Activated naive CD8-positive, alpha-beta T cell (primary cell): ENCODE data around the gene ELL2.

Experiments
- H3K27ac Mint-ChIP-seq: one replicate; pipeline ENCODE4 v1.8.0; 2021; ENCODE audit warnings: mixed read lengths
- H3K27me3 Mint-ChIP-seq: one replicate; pipeline ENCODE4 v1.8.0; 2021; ENCODE audit warnings: mixed read lengths
- H3K36me3 Mint-ChIP-seq: one replicate; pipeline ENCODE4 v1.8.0; 2021; ENCODE audit warnings: mixed read lengths
- H3K4me1 Mint-ChIP-seq: one replicate; pipeline ENCODE4 v1.8.0; 2021; ENCODE audit warnings: low read depth, mixed read lengths
- H3K4me3 Mint-ChIP-seq: one replicate; pipeline ENCODE4 v1.8.0; 2021; ENCODE audit warnings: mild to moderate bottlenecking, mixed read lengths
- H3K9me3 Mint-ChIP-seq: one replicate; pipeline ENCODE4 v1.8.0; 2021; ENCODE audit warnings: low read depth, mixed read lengths

The ELL2 gene

DNA sequence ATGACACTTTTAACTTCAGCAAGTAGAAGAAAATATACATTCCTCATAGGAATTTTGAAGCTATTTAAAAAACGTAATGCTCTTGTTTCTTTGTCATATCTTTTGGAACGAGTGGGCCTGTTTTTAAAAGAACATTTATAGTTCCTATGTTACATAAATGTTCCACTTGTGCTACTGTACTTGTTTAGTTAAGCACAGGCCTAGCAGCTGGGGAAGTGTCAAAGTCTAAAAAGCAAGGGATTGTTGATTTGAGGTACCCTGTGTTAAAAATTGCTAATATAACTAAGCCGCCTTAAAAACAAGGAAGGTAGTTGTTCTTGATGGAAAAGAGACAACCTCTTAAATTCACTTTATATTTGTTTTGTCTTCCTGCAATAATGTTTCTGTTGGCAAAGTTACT, 27.2 kb upstream of the ELL2 start:
- Mint-ChIP-seq H3K27me3 (peaks cover 2% of the 10 kb centered on the region), H3K36me3 (no peaks in the 10 kb centered on the region), H3K27ac (no peak overlapping the region), H3K9me3 (no peaks in the 10 kb centered on the region), H3K4me1 (no peaks in the 10 kb centered on the region), H3K4me3 (no peak overlapping the region)

DNA sequence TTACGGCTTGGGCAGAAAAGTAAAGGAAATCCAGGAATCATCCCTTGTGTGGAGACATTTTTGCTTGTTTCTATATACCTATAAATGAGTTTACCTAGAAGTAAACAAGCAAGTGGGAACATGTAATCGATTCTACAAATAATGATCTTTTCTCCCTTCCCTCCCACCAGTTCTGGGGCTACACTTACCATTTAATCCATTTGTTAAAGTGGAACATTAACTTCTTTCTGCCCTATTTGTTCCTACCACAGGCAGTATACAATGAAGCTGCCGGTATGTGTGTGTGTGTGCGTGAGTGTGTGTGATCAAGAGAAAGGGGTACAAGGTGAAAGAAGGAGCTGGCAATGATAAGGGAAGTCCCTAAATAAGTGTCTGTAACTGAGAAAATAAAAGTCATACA, 26.4 kb upstream of the ELL2 start:
- Mint-ChIP-seq H3K36me3 (no peaks in the 10 kb centered on the region), H3K4me1 (no peaks in the 10 kb centered on the region), H3K9me3 (no peaks in the 10 kb centered on the region), H3K27me3 (peaks cover 2% of the 10 kb centered on the region), H3K4me3 (no peak overlapping the region), H3K27ac (no peak overlapping the region)

DNA sequence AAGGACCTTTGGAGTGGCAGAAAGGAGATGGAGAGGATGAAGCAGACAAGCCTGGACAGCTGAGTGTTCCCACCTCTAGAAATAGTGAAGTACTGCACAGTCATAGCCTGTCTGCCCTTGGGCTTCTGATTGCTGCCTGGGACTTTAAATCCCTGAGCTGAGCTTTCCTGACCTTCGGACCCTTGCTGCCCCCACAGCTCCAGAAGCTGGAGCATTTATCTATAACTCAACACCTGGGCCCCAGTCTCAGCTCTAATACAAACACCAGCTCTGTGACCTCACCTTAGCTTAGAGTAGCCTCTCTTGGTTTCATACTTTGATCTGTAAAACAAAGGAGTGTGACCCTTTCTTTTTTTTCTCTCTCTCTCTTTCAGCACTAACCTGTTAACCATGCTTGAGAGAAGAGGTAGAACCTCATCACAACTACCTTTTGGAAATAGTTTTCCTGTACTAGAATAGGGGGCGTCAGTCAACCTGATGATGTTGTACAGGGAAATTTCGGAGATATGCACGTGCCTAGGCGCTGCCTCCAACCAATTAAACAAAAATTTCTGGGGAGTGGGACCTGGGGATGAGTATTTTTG, 25.4 kb upstream of the ELL2 start:
- Mint-ChIP-seq H3K9me3 (no peaks in the 10 kb centered on the region), H3K27ac (no peak overlapping the region), H3K4me1 (no peaks in the 10 kb centered on the region), H3K4me3 (no peak overlapping the region), H3K36me3 (no peaks in the 10 kb centered on the region), H3K27me3 (peaks cover 2% of the 10 kb centered on the region)

DNA sequence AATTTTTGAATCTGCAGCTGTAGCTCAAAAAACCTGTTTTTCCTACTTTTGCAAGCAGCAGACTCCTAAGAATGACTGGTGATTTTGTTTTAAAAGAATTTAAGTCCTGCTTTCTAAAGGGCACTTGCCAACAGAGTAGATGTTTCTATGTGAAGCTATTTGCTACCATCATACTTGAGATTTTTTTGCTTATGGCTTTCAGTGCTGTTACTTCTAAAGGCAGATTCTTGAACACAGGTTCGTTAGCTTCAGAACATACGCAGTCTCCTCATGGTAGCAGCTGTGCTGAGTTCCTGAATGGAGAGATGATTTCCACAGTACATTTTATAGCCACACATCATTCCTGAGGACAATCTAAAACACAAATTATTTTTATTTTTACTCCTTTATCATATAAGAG, 24.4 kb upstream of the ELL2 start:
- Mint-ChIP-seq H3K9me3 (no peaks in the 10 kb centered on the region), H3K4me3 (no peak overlapping the region), H3K27ac (no peak overlapping the region), H3K27me3 (no peaks in the 10 kb centered on the region), H3K4me1 (no peaks in the 10 kb centered on the region), H3K36me3 (no peaks in the 10 kb centered on the region)

DNA sequence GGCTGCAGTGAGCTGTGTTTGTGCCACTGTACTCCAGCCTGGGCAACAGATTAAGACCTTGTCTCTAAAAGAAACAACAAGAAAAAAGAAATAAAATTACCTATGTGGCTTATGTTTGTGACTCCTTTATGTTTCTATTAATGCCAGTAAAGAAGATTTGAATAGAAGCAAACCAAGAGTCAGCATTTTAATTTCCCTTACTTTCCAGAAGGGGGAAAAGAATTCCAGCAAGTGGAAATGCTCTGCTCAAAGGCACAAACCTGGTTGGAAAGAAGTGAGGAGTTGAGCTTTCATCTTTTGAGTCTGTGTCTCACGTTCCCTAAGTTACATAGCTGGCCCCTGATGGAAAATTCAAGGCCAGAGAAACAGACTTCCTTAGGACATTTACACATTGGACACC, 23.6 kb upstream of the ELL2 start:
- no peaks in the 10 kb centered on the region for H3K36me3 Mint-ChIP-seq
- no peaks in the 10 kb centered on the region for H3K9me3 Mint-ChIP-seq
- H3K27me3 Mint-ChIP-seq = no peaks in the 10 kb centered on the region
- no peak overlapping the region for H3K27ac Mint-ChIP-seq
- H3K4me3 Mint-ChIP-seq = no peak overlapping the region
- no peaks in the 10 kb centered on the region for H3K4me1 Mint-ChIP-seq

DNA sequence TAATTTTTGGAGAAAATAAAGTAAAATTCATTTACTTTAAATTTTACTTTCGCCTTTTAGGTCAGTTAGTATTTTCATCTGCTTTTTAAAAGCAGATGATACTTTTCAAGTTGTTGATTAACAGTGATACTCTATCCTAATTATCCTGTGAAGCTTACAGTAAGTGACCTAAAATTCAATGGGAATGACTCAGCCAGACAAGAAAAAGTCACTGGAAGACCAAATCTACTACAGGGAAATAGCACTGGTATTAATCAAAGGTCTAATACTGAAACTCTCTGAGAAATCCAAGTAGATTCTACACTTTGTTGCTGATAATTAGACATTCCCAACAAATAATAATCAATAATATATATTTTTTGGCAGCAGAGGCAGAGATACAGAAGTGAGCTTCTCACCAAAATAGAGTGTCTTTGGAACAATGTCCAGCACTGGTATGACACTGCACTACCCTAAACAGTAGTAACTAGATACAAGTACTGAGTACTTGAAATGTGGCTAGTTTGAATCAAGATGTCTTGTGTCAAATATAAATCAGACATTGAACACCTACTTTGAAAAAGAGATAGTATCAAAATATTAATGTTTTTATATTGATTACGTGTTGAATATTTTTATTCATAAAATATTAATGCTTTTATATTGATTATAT, 22.8 kb upstream of the ELL2 start:
- no peak overlapping the region for H3K4me3 Mint-ChIP-seq

DNA sequence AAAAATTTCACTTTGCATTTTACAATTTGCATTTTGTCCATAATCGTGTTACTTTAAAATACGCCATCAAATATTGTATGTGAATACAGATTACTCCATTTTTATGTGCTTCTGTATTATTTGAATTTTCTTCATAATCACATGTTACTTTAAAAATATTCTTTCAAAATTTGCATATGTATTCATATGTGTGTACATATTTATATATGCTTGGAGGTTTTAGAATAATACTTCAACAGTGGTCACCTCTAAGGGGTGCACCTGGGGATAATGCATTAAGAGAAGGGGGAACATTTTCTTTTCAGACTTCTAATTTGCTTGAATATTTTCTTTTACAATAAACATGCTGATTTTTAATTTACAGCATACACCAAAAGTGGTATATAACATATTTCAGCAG, 21.9 kb upstream of the ELL2 start:
- Mint-ChIP-seq H3K36me3 (no peaks in the 10 kb centered on the region), H3K27ac (no peak overlapping the region), H3K9me3 (no peaks in the 10 kb centered on the region), H3K4me1 (no peaks in the 10 kb centered on the region), H3K4me3 (no peak overlapping the region), H3K27me3 (no peaks in the 10 kb centered on the region)

More for the DNA sequence above, 22.8 kb upstream of the ELL2 start:
- no peak overlapping the region for H3K27ac Mint-ChIP-seq
- H3K36me3 Mint-ChIP-seq = no peaks in the 10 kb centered on the region
- H3K4me1 Mint-ChIP-seq = no peaks in the 10 kb centered on the region
- H3K27me3 Mint-ChIP-seq = no peaks in the 10 kb centered on the region
- H3K9me3 Mint-ChIP-seq = no peaks in the 10 kb centered on the region

DNA sequence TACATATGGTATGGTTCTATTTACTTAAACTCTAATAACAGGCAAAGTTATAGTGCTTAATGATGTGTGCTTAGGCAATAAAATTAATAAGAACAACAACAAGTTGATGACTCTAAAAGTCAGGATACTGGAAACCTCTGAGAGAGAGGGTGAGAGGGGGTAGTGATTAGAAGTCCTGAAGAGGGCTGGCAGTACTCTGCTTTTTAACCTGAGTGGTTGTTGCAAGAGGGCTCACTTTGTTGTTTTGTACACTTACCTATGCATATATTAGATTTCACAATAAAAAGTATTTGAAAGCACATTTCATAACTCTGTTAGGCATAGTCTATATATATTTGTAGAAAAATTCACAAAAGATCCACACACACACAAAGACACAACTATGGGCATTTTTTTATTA, 21.4 kb upstream of the ELL2 start:
- no peak overlapping the region for H3K27ac Mint-ChIP-seq
- H3K27me3 Mint-ChIP-seq = no peaks in the 10 kb centered on the region
- no peaks in the 10 kb centered on the region for H3K9me3 Mint-ChIP-seq
- H3K4me1 Mint-ChIP-seq = no peaks in the 10 kb centered on the region
- no peaks in the 10 kb centered on the region for H3K36me3 Mint-ChIP-seq
- H3K4me3 Mint-ChIP-seq = no peak overlapping the region

DNA sequence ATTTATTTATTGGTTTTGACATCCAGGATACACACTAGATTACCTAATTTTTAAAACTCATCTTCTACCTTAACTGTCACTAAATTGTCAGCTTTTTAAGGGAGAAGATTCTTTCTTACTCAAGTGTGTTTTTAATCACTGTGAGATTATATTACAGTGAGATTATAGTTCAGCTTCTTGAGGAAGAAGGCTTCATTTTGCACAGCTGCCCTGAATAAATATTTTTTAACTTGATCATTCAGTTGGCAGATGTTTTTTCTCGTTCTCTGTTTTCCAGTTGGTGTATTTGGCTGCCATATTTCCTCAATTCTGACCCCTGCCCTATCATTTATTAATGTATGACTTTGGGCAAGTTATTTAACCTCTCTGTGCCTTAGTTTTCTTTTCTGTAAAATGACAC, 15.0 kb upstream of the ELL2 start:
- H3K4me1 Mint-ChIP-seq = no peaks in the 10 kb centered on the region
- H3K27me3 Mint-ChIP-seq = peaks cover 4% of the 10 kb centered on the region
- no peaks in the 10 kb centered on the region for H3K36me3 Mint-ChIP-seq
- no peak overlapping the region for H3K27ac Mint-ChIP-seq
- no peak overlapping the region for H3K4me3 Mint-ChIP-seq
- H3K9me3 Mint-ChIP-seq = no peaks in the 10 kb centered on the region

DNA sequence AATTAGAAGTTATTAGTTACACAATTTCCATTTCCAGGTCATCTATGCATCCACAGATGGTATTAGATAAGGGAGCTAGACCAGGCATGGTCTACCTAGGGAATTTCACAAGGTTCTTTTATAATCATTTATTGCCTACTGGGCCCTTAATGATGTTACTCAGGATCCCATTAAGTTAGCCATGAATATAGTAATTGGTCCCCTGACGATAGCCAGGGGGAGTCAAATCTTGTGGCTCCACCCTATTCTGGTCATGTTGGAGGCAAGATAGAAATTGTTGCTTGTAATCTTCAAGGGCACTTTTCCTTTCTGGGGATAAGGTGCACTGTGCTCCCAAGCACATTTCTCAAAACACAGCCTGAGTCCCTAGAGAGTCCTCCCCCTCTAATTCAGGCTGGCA, 14.1 kb upstream of the ELL2 start:
- Mint-ChIP-seq H3K36me3 (no peaks in the 10 kb centered on the region), H3K27ac (no peak overlapping the region), H3K9me3 (peaks cover 2% of the 10 kb centered on the region), H3K27me3 (peaks cover 4% of the 10 kb centered on the region), H3K4me3 (no peak overlapping the region), H3K4me1 (no peaks in the 10 kb centered on the region)

DNA sequence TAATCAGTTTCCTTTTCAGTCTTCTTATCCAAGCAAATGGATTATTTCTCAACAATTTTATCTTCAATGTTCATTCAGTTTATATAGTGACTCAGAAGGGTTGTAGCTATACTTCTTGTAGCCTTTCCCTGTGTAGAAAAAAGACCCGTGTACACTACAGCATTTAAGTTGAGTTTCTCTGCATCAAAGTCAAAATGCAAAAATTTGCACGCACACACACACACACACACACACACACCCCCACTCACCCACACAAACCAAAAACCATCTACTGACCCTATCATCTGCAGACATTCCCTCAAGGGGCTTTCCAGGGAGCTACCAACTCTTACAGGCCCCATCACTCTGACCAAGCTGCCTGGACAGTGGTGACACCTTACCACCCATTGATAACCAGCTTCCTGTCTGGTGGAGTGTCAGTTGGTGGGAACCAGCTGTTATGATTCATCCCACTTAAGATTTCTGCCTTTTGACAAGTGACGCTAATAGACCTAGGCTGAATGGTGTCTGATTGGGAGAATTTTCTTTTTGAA, 12.2 kb upstream of the ELL2 start:
- Mint-ChIP-seq H3K27ac (no peak overlapping the region), H3K9me3 (peaks cover 10% of the 10 kb centered on the region), H3K36me3 (no peaks in the 10 kb centered on the region), H3K4me3 (no peak overlapping the region), H3K4me1 (no peaks in the 10 kb centered on the region), H3K27me3 (peaks cover 4% of the 10 kb centered on the region)

DNA sequence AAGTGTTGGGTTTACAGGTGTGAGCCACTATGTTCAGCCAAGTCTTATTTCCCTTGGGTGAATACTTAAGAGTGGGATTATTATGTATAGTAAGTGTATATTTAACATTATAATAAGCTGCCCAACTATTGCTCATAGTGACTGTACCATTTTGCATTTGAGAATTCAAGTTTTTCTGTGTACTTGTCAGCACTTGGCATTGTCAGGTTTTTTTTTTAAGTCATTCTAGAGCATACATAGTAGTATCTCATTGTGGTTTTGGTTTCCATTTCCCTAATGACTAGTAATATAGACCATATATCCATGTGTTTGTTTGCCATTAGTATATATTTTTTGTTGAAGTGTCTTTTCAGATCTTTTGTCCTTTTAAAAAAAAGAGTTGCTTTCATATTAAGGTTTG, 10.5 kb upstream of the ELL2 start:
- Mint-ChIP-seq H3K9me3 (peaks cover 10% of the 10 kb centered on the region), H3K4me1 (no peaks in the 10 kb centered on the region), H3K27me3 (peaks cover under 1% of the 10 kb centered on the region), H3K27ac (no peak overlapping the region), H3K36me3 (no peaks in the 10 kb centered on the region), H3K4me3 (no peak overlapping the region)

DNA sequence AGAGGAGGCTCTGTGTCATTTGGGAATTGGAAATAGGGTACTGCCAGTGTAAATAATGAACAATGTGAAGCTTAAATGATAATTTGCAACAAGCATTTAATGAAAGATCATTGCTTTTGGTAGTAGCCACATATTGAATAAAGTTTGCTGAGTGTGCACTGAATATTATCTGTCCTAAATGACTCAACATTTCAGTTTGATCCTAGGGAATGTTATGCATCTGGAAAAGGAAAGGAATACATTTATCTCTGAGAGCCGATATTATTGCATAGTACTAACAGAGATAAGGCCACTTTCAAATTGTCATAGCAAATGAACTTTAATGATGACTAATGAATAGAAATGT, 8.7 kb upstream of the ELL2 start:
- Mint-ChIP-seq H3K27ac (no peak overlapping the region), H3K4me1 (no peaks in the 10 kb centered on the region), H3K27me3 (peaks cover 2% of the 10 kb centered on the region), H3K4me3 (no peak overlapping the region), H3K36me3 (no peaks in the 10 kb centered on the region), H3K9me3 (peaks cover 10% of the 10 kb centered on the region)

DNA sequence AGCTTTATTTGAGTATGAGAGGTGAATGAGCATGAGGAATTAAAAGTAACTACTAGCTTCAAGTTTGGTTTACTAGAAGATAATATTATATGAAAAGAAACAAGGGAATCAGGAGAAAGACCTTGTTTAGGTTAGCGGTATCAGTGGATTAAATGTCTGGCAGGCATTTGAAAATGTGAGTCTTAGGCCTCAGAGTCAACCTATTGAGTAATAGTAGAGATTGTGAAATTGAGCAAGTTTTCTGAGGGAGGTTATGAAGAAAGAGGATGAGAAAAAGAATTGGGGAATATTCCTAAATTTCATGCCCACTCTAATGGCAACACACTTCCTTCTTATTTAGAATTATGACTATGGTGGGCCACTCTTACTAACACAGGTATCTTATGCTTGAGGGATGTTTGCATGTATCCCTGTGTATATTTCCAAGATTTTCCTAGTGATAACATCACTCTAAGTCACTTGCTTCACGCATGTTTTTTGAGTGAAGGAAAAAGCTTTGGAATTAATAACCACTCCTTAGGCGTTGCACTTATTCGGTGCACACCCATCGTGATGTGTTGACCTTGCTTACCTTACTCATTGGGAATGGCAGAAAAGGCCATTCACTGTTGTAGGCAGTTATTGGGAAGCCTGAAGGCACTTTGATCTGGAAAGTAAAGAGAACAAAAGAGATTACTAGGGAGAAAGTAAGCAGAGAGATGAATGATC, 8.2 kb upstream of the ELL2 start:
- Mint-ChIP-seq H3K27ac (peak overlapping the region; percentile 30), H3K9me3 (peaks cover 10% of the 10 kb centered on the region), H3K36me3 (no peaks in the 10 kb centered on the region), H3K4me1 (no peaks in the 10 kb centered on the region), H3K4me3 (no peak overlapping the region), H3K27me3 (peaks cover 2% of the 10 kb centered on the region)

DNA sequence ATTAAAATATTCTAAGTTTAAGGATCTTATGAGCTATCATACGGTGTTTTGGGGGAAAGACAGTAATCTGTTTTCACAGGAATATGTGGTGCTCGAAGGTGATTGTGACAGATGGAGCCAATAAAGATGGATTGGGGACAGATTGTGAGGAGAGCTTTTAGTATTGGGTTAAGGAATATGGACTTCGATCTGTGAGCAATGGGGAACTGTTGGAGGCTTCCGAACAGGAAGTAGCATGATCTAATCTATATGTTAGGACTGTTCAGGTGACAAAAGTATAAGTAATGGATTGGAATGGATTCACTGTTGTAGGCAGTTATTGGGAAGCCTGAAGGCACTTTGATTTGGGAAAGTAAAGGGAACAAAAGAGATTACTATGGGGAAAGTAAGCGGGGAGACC, 7.4 kb upstream of the ELL2 start:
- Mint-ChIP-seq H3K36me3 (no peaks in the 10 kb centered on the region), H3K4me1 (peaks cover under 1% of the 10 kb centered on the region), H3K27ac (no peak overlapping the region), H3K4me3 (no peak overlapping the region), H3K27me3 (peaks cover 2% of the 10 kb centered on the region), H3K9me3 (peaks cover 10% of the 10 kb centered on the region)
